ENCODE measurements around the gene PDZD8. TPM values are rescaled to one million over a fixed set of nuclear protein-coding genes. Genes with fewer than 3 reads are reported as not detected.

PDZD8 gene
- total RNA-seq, 1 experiment from 2014 or later: 16.0 TPM

DNA sequence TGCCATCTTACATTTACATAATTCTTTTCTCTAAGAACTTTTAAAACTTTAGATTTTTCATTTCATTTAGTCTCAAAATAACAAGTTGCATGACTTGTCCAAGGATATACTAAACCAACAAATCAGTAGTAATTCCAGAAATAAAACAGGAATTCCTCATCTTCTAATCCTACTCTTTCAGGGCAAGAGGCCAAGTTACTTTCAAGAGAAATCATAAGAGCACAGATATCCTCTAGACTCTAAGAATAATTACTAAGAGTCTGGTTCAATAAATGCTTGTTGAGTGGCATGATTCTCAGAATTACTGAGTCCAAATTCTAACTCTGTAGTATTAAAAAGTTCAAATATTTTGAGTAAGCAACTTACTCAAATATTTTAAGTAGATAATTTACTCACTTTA lies 12.9 kb downstream of the PDZD8 start:
- DNase-seq: no peak
- H3K27ac ChIP-seq: no peak overlapping the region
- H3K9me2 ChIP-seq (ENCODE audit: insufficient read depth): no peaks in the 10 kb centered on the region
- no peaks in the 10 kb centered on the region for H4K20me1 ChIP-seq (ENCODE audit: insufficient read depth)
- no TSS peak for BruUV-seq (replicated peaks)
- peaks cover 95% of the 10 kb centered on the region for H3K79me2 ChIP-seq (ENCODE audit: low read depth)
- H3K4me3 ChIP-seq: no peak overlapping the region
- H3K4me2 ChIP-seq: no peak overlapping the region
- TF ChIP-seq, protein P1, sequence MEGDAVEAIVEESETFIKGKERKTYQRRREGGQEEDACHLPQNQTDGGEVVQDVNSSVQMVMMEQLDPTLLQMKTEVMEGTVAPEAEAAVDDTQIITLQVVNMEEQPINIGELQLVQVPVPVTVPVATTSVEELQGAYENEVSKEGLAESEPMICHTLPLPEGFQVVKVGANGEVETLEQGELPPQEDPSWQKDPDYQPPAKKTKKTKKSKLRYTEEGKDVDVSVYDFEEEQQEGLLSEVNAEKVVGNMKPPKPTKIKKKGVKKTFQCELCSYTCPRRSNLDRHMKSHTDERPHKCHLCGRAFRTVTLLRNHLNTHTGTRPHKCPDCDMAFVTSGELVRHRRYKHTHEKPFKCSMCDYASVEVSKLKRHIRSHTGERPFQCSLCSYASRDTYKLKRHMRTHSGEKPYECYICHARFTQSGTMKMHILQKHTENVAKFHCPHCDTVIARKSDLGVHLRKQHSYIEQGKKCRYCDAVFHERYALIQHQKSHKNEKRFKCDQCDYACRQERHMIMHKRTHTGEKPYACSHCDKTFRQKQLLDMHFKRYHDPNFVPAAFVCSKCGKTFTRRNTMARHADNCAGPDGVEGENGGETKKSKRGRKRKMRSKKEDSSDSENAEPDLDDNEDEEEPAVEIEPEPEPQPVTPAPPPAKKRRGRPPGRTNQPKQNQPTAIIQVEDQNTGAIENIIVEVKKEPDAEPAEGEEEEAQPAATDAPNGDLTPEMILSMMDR (conservative IDR thresholded peaks at IDR 0.05): no peak
- TF ChIP-seq EZH2 (IDR thresholded peaks at IDR 0.05; ENCODE audit: low read depth): no peak
- peaks cover 75% of the 10 kb centered on the region for H3K4me1 ChIP-seq (replicated peaks; ENCODE audit: insufficient read depth)
- H3K36me3 ChIP-seq (ENCODE audit: low read depth): no peaks in the 10 kb centered on the region
- H3K27me3 ChIP-seq (ENCODE audit: insufficient read depth, low read depth): no peaks in the 10 kb centered on the region
- no peaks in the 10 kb centered on the region for H3K9me3 ChIP-seq (ENCODE audit: insufficient read depth, low read depth)
- peaks cover 15% of the 10 kb centered on the region for H3F3A ChIP-seq (ENCODE audit: insufficient read depth, low read depth)
- ChIA-PET CTCF (no interaction called here), POLR2A (ENCODE audit: unreplicated experiment) (no interaction called here)
- no peak overlapping the region for H2AFZ ChIP-seq
- intact Hi-C loops (cut with micrococcal nuclease; ENCODE audit: unreplicated experiment): no loop called here

DNA sequence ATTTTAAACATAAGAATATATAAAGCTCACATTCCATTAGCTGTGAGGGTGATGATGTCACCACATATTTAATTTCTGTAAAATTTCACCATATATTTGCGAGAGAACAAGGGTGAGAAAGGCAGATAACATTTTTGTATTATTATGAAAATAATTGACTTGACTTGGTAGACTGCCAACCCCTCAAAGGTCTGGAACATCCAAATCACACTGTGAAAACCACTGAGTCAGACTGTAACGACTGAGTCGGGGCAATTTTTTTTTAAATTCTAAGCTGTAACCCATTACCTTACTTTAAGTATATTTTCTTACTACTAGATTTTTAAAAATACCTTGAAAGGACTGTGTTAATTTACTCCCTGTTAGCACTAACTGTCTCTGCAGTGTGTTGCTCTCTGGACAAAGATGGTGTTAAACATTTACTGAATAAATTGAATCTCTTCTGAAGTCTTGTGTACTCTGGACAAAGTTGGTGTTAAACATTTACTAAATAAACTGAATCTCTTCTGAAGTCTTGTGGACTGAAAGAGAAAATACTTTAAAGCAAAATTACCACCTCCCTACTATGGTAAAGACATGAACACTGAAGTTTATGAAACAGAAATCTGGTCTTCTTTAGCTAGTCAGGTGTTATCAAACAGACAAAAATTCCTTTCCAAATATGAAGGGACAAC lies 14.1 kb downstream of the PDZD8 start:
- TF ChIP-seq, protein P1 (conservative IDR thresholded peaks at IDR 0.05): no peak
- TF ChIP-seq EZH2 (IDR thresholded peaks at IDR 0.05; ENCODE audit: low read depth): no peak

DNA sequence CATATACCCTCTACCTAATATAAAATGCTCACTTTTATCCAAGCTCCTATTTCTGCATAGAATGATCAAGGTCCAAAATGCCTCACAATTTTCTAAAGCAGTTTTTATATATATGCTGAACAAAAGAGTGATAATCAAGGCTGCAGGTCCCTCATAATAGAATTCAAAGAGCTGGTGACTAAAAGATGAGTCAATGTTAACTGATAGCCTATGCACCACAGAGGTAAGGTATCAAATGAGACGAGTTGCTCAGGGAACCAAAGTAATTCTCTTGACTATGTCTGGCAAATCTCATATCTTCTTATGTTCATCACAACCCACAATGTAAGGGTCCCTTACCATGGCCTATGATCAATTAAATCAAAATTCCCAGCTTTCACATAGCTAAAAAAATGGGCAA lies 15.2 kb downstream of the PDZD8 start:
- peaks cover 52% of the 10 kb centered on the region for H3K4me1 ChIP-seq (replicated peaks; ENCODE audit: insufficient read depth)
- no peak for DNase-seq
- no peaks in the 10 kb centered on the region for H3K36me3 ChIP-seq (ENCODE audit: low read depth)
- no peaks in the 10 kb centered on the region for H3K9me3 ChIP-seq (ENCODE audit: insufficient read depth, low read depth)
- intact Hi-C loops (cut with micrococcal nuclease; ENCODE audit: unreplicated experiment): no loop called here
- no peak for TF ChIP-seq EZH2 (IDR thresholded peaks at IDR 0.05; ENCODE audit: low read depth)
- TF ChIP-seq, protein P1 (conservative IDR thresholded peaks at IDR 0.05): no peak
- H3K27ac ChIP-seq: no peak overlapping the region
- peaks cover 5% of the 10 kb centered on the region for H3F3A ChIP-seq (ENCODE audit: insufficient read depth, low read depth)
- ChIA-PET CTCF (no interaction called here), POLR2A (ENCODE audit: unreplicated experiment) (no interaction called here)
- H3K4me3 ChIP-seq: no peak overlapping the region
- H3K27me3 ChIP-seq (ENCODE audit: insufficient read depth, low read depth): no peaks in the 10 kb centered on the region
- no peaks in the 10 kb centered on the region for H4K20me1 ChIP-seq (ENCODE audit: insufficient read depth)
- H3K9me2 ChIP-seq (ENCODE audit: insufficient read depth): no peaks in the 10 kb centered on the region
- no TSS peak for BruUV-seq (replicated peaks)
- no peak overlapping the region for H2AFZ ChIP-seq
- H3K79me2 ChIP-seq (ENCODE audit: low read depth): peaks cover 83% of the 10 kb centered on the region
- H3K4me2 ChIP-seq: peak overlapping the region; percentile 40

More for the DNA sequence above, 14.1 kb downstream of the PDZD8 start:
- H3K79me2 ChIP-seq (ENCODE audit: low read depth): peaks cover 83% of the 10 kb centered on the region
- no peak overlapping the region for H3K4me2 ChIP-seq
- ChIA-PET POLR2A (ENCODE audit: unreplicated experiment) (no interaction called here), CTCF (interaction anchor here (0.6 kb wide), 1 partner anchor 1913 kb away, joined by 3 read pairs; no protein-coding TSS in a partner anchor)
- H3K27me3 ChIP-seq (ENCODE audit: insufficient read depth, low read depth): no peaks in the 10 kb centered on the region
- BruUV-seq (replicated peaks): no TSS peak
- no peak overlapping the region for H3K27ac ChIP-seq
- no peaks in the 10 kb centered on the region for H3K36me3 ChIP-seq (ENCODE audit: low read depth)
- no peak overlapping the region for H3K4me3 ChIP-seq
- no peaks in the 10 kb centered on the region for H3K9me2 ChIP-seq (ENCODE audit: insufficient read depth)
- H3K4me1 ChIP-seq (replicated peaks; ENCODE audit: insufficient read depth): peaks cover 64% of the 10 kb centered on the region
- DNase-seq: no peak
- no peaks in the 10 kb centered on the region for H3K9me3 ChIP-seq (ENCODE audit: insufficient read depth, low read depth)
- H2AFZ ChIP-seq: no peak overlapping the region
- intact Hi-C loops (cut with micrococcal nuclease; ENCODE audit: unreplicated experiment): no loop called here
- H4K20me1 ChIP-seq (ENCODE audit: insufficient read depth): no peaks in the 10 kb centered on the region
- peaks cover 13% of the 10 kb centered on the region for H3F3A ChIP-seq (ENCODE audit: insufficient read depth, low read depth)
